ENCODE measurements around the gene SNX18.

SNX18 gene

DNA sequence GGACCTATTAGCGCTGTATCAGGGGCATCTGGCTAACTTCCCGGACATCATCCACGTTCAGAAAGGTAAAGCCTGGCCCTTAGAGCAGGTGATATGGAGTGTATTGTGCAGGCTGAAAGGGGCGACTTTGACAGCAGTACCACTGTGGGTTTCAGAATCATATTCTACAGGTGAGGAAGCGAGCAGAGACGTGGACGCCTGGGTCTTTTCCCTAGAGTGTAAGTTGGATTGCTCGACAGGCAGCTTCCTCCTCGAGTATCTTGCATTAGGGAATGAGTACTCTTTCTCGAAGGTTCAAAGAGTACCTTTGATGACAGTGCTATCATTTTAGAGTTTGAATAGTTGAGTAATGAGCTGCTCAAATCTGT is 1.9 kb downstream of the SNX18 start:
- no peaks in the 10 kb centered on the region for H3K36me3 ChIP-seq (ENCODE audit: insufficient read depth)
- TF ChIP-seq, protein P1, sequence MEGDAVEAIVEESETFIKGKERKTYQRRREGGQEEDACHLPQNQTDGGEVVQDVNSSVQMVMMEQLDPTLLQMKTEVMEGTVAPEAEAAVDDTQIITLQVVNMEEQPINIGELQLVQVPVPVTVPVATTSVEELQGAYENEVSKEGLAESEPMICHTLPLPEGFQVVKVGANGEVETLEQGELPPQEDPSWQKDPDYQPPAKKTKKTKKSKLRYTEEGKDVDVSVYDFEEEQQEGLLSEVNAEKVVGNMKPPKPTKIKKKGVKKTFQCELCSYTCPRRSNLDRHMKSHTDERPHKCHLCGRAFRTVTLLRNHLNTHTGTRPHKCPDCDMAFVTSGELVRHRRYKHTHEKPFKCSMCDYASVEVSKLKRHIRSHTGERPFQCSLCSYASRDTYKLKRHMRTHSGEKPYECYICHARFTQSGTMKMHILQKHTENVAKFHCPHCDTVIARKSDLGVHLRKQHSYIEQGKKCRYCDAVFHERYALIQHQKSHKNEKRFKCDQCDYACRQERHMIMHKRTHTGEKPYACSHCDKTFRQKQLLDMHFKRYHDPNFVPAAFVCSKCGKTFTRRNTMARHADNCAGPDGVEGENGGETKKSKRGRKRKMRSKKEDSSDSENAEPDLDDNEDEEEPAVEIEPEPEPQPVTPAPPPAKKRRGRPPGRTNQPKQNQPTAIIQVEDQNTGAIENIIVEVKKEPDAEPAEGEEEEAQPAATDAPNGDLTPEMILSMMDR (conservative IDR thresholded peaks at IDR 0.05; ENCODE audit: low read depth, low read length) = no peak
- H3K79me2 ChIP-seq (ENCODE audit: insufficient read depth, low read depth) = peaks cover 63% of the 10 kb centered on the region

DNA sequence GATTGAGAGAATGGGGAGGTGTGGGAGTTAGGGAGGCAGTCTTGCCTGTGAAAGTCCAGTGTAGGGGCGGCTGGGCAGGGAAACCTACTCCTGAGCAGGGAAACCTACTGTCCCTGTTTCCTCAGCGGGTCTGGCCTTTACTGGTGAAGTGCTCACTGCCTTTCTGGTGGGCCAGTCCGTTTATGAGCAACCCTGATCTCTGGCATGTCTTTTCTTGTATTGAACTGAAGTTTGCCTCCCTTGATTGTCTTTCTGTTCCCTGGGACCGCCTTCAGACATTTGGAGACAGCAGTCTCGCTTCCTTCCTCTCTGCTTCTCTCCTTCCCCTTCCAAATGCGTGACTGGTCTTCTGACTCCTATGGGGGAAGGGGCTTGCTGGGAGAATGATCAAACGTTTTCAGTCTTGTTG is 2.9 kb downstream of the SNX18 start:
- Histone ChIP-seq H4K20me1 (ENCODE audit: insufficient read depth) (no peaks in the 10 kb centered on the region), H3K9ac (peak overlapping the region; percentile 25; the same call in 1 of the 2 replicates), H3K27ac (peak overlapping the region; percentile 27; the same call in 1 of the 2 replicates), H3K4me2 (peak overlapping the region; percentile 75), H2AFZ (ENCODE audit: low read depth) (no peak overlapping the region), H3K79me2 (ENCODE audit: insufficient read depth, low read depth) (peaks cover 73% of the 10 kb centered on the region), H3K36me3 (ENCODE audit: insufficient read depth) (no peaks in the 10 kb centered on the region), H3K27me3 (ENCODE audit: insufficient read depth, low read depth) (no peaks in the 10 kb centered on the region), H3K4me1 (ENCODE audit: low read depth, poor library complexity, severe bottlenecking) (peaks cover 70% of the 10 kb centered on the region), H3K4me3 (IDR thresholded peaks at IDR 0.05; ENCODE audit: insufficient read depth, low read depth, low read length) (no peak overlapping the region)
- TF ChIP-seq, protein P1 (conservative IDR thresholded peaks at IDR 0.05; ENCODE audit: low read depth, low read length) = no peak

More for the DNA sequence above, 1.9 kb downstream of the SNX18 start:
- Histone ChIP-seq H3K4me1 (ENCODE audit: low read depth, poor library complexity, severe bottlenecking) (peaks cover 70% of the 10 kb centered on the region), H2AFZ (ENCODE audit: low read depth) (no peak overlapping the region), H3K27me3 (ENCODE audit: insufficient read depth, low read depth) (no peaks in the 10 kb centered on the region), H3K27ac (peak overlapping the region; percentile 27; the same call in 1 of the 2 replicates), H3K4me3 (IDR thresholded peaks at IDR 0.05; ENCODE audit: insufficient read depth, low read depth, low read length) (no peak overlapping the region), H3K9ac (peak overlapping the region; percentile 25; the same call in 1 of the 2 replicates), H3K4me2 (peak overlapping the region; percentile 75), H4K20me1 (ENCODE audit: insufficient read depth) (no peaks in the 10 kb centered on the region)

DNA sequence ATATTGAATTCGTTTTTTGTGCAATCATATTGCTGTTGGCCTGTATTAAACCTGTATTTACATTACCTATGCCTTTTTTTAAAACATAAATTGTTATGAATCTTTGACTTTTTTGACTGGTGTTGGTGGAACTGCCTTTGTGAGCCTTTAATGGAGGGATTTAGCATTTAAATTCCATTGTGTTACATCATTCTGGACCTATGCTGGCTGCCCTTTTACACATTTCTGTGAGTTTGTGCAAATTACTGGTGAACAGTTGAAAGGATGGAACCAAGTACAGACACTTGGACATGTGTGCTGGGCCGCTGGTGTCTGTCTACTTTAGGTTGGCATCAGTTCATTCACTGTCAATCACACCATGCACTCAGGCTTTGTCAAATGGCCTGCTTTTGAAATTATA is 3.4 kb downstream of the SNX18 start:
- Histone ChIP-seq H3K79me2 (ENCODE audit: insufficient read depth, low read depth) (peaks cover 78% of the 10 kb centered on the region), H2AFZ (ENCODE audit: low read depth) (no peak overlapping the region), H3K27ac (peak overlapping the region; percentile 27; the same call in 1 of the 2 replicates), H3K4me3 (IDR thresholded peaks at IDR 0.05; ENCODE audit: insufficient read depth, low read depth, low read length) (no peak overlapping the region), H3K4me2 (peak overlapping the region; percentile 75), H3K4me1 (ENCODE audit: low read depth, poor library complexity, severe bottlenecking) (peaks cover 70% of the 10 kb centered on the region), H3K27me3 (ENCODE audit: insufficient read depth, low read depth) (no peaks in the 10 kb centered on the region), H3K36me3 (ENCODE audit: insufficient read depth) (no peaks in the 10 kb centered on the region), H3K9ac (peak overlapping the region; percentile 25; the same call in 1 of the 2 replicates), H4K20me1 (ENCODE audit: insufficient read depth) (no peaks in the 10 kb centered on the region)
- TF ChIP-seq, protein P1 (conservative IDR thresholded peaks at IDR 0.05; ENCODE audit: low read depth, low read length) = no peak

DNA sequence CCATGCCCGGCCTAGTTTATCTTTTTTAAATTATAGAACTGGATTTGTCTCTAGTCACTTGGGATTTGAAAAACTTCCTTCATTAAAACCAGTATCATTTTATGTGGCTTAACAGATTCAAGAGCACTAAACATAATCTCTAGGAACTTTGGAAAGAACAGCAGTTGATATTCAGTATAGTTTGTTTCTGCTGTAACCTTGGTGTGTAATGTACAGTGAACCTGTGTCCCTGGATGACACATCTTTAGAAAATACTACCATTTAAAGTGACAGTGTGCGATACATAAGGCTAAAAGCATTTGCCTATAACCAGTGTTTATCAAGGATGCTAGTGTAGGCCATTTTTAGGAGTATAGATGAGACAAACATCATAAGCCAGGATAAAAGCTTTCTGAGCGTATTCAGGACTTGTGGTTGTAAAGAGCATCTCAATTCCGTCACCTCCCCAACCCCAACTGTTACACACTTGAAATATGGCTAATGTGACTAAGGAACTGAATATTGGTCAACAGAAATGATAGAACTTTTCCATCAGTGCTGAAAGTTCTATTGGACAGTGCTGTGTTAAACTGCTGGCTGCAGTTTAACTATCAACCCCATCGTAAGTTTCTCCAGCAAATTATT is 4.4 kb downstream of the SNX18 start:
- Histone ChIP-seq H3K4me2 (peak overlapping the region; percentile 75), H3K27me3 (ENCODE audit: insufficient read depth, low read depth) (no peaks in the 10 kb centered on the region), H3K79me2 (ENCODE audit: insufficient read depth, low read depth) (peaks cover 88% of the 10 kb centered on the region), H3K27ac (peak overlapping the region; percentile 81; the same call in 1 of the 2 replicates), H4K20me1 (ENCODE audit: insufficient read depth) (no peaks in the 10 kb centered on the region), H3K4me3 (IDR thresholded peaks at IDR 0.05; ENCODE audit: insufficient read depth, low read depth, low read length) (no peak overlapping the region), H3K4me1 (ENCODE audit: low read depth, poor library complexity, severe bottlenecking) (peaks cover 71% of the 10 kb centered on the region), H2AFZ (ENCODE audit: low read depth) (no peak overlapping the region), H3K9ac (0 out of 2 replicates have a peak overlapping the region, but pooled peaks have one; percentile 9), H3K36me3 (ENCODE audit: insufficient read depth) (no peaks in the 10 kb centered on the region)
- TF ChIP-seq, protein P1 (conservative IDR thresholded peaks at IDR 0.05; ENCODE audit: low read depth, low read length) = no peak
